Gastroesophageal sphincter (tissue), 3 donors: ENCODE data around the gene RTN4RL1.

ENCODE experiments used
- EP300 ChIP-seq: sonication (generic); formaldehyde crosslinking; IDR thresholded peaks from one replicate; pipeline ENCODE4 v1.6.1; 2017; ENCODE audit warnings: antibody characterized with exemption, mild to moderate bottlenecking
- POLR2A ChIP-seq, 2 donors: fragments of 450-650 bp; IDR thresholded peaks; one replicate each; pipeline ENCODE4 v1.6.1; 2017; ENCODE audit warnings: antibody characterized with exemption in 2 of 2, mild to moderate bottlenecking in 2 of 2, moderate library complexity in 1 of 2
- TF ChIP-seq, protein P1 (sequence below), 4 experiments: fragments of 200-600 bp in 2 of 4; fragments of 450-650 bp in 2 of 4; sonication (generic) in 1 of 4; IDR thresholded peaks; one replicate each; pipeline ENCODE4 v1.5.1; 2017 to 2019; ENCODE audit warnings: antibody characterized with exemption in 4 of 4, mild to moderate bottlenecking in 2 of 4, moderate library complexity in 2 of 4

DNA sequence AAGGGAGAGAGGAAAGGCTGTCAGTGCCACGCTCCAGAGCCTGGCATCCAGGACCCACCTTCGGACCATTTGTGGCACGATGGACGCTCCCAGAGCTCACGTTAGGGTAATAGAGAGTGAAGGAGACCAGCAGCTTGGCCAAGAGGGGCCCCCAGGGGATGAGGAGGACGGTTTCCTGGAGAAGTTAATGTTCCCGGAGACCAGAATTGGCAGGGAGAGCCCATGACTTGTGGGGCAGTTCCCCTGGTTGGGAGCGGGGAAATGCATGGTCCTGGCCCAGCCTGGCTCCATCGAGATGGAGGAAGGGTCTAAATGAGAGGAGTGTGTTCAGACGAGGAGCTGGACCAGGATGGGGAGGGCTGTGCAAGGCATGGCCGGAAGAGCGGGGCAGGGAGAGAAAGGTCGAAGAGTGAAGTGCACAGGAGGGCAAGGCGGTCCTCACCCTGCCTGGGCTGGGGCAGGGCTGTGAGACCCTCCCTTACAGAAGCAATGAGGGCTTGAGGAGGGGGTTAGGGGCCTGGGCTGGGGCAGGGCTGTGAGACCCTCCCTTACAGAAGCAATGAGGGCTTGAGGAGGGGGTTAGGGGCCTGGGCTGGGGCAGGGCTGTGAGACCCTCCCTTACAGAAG, 26.9 kb upstream of the RTN4RL1 start:
- TF ChIP-seq, protein P1, sequence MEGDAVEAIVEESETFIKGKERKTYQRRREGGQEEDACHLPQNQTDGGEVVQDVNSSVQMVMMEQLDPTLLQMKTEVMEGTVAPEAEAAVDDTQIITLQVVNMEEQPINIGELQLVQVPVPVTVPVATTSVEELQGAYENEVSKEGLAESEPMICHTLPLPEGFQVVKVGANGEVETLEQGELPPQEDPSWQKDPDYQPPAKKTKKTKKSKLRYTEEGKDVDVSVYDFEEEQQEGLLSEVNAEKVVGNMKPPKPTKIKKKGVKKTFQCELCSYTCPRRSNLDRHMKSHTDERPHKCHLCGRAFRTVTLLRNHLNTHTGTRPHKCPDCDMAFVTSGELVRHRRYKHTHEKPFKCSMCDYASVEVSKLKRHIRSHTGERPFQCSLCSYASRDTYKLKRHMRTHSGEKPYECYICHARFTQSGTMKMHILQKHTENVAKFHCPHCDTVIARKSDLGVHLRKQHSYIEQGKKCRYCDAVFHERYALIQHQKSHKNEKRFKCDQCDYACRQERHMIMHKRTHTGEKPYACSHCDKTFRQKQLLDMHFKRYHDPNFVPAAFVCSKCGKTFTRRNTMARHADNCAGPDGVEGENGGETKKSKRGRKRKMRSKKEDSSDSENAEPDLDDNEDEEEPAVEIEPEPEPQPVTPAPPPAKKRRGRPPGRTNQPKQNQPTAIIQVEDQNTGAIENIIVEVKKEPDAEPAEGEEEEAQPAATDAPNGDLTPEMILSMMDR (IDR thresholded peaks at IDR 0.05) = no peak
- no peak for TF ChIP-seq POLR2A (IDR thresholded peaks at IDR 0.05)
- TF ChIP-seq EP300 = no peak
